Testis (tissue), 3 donors: ENCODE measurements around the gene KCNJ16. TPM values are rescaled to one million over a fixed set of nuclear protein-coding genes. Genes with fewer than 3 reads are reported as not detected.

Source experiments
- DNase-seq: peaks from one replicate; pipeline ENCODE4 v3.0.0-alpha.2; 2019
- H3K27ac ChIP-seq, 2 donors: fragments of 200-600 bp; sonication (generic); one replicate each; pipeline ENCODE4 v1.5.1; 2019
- H3K27me3 ChIP-seq: fragments of 200-600 bp; sonication (generic); one replicate; pipeline ENCODE4 v1.5.1; 2019
- H3K36me3 ChIP-seq: fragments of 200-600 bp; sonication (generic); one replicate; pipeline ENCODE4 v1.5.1; 2017; ENCODE audit warnings: low read depth; ENCODE audit errors: missing control alignments
- H3K4me1 ChIP-seq: fragments of 200-600 bp; sonication (generic); one replicate; pipeline ENCODE4 v1.5.1; 2019
- H3K4me3 ChIP-seq, 2 donors: fragments of 200-600 bp; sonication (generic); one replicate each; pipeline ENCODE4 v1.5.1; 2017 to 2019
- H3K9me3 ChIP-seq: fragments of 200-600 bp; sonication (generic); one replicate; pipeline ENCODE4 v1.5.1; 2017
- CTCF ChIP-seq, 3 experiments: fragments of 450-650 bp in 2 of 3; fragments of 200-600 bp in 1 of 3; sonication (generic) in 1 of 3; IDR thresholded peaks; one replicate each; pipeline ENCODE4 v1.5.1; 2016 to 2019; ENCODE audit warnings: antibody characterized with exemption in 3 of 3, mild to moderate bottlenecking in 2 of 3, moderate library complexity in 1 of 3
- POLR2A ChIP-seq: fragments of 450-650 bp; IDR thresholded peaks from one replicate; pipeline ENCODE4 v1.6.1; 2017; ENCODE audit warnings: antibody characterized with exemption, mild to moderate bottlenecking, moderate library complexity
- WGBS, 2 donors: methylation state at CpG; one replicate each; pipeline ENCODE4 v1.1.5; 2018; 5-methylcytosine and 5-hydroxymethylcytosine counted together
- intact Hi-C: fragments of 100-400 bp; cut with DNase I; formaldehyde crosslinking; loops from one replicate; pipeline ENCODE4 v1.15.1; 2023; ENCODE audit warnings: low total_unique reads
- polyA plus RNA-seq: library from polyadenylated mRNA; stranded (reverse); fragments of 350-450 nt; fragmentation: Illumina TruSeq; extraction: RNeasy Lipid Tissue Mini Kit (QIAGEN cat#74804); gene quantifications from one replicate; pipeline ENCODE4 v1.2.3, GENCODE V29; 2014; ENCODE audit warnings: low read depth, low replicate concordance; ENCODE audit not compliant: insufficient read depth
- total RNA-seq, 2 donors: library from RNA; depleted of rRNA; stranded (reverse); fragments of >200 nt; gene quantifications; one replicate each; pipeline ENCODE4 v1.2.3, GENCODE V29; 2016

KCNJ16 gene
- total and polyA plus RNA-seq, 3 donors from 2014 or later, result 2.0 to 3.7 (median 2.2) TPM

DNA sequence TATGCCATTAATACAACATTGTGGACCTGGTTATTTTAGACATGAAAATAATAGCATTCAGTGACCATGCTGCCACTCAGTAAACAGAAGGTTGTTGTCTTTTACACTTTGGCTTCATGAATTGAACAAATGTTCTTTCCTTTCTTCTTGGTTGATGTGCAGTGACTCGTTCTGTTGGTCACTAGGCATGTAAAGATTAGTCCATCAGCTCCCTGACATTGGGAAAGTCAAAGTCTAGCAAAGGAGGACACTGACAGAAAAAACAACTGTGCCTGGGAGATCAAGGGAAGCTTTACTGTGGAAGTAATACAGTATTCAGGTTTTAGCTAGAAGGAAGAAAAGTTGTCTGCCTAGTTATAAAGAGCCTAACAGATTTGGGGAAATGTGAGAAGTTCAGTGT, 6.9 kb downstream of the KCNJ16 start:
- intact Hi-C loops, result no loop called here
- no peak overlapping the region for H3K27ac ChIP-seq
- no peak for TF ChIP-seq POLR2A
- no peak for TF ChIP-seq CTCF (IDR thresholded peaks at IDR 0.05)
- WGBS, 2 donors, result 60 to 64% methylated on average over 1 of the region's 1 CpG
- H3K4me1 ChIP-seq, result peaks cover 22% of the 10 kb centered on the region
- no peaks in the 10 kb centered on the region for H3K36me3 ChIP-seq
- no peak for DNase-seq
- H3K27me3 ChIP-seq, result no peaks in the 10 kb centered on the region
- no peaks in the 10 kb centered on the region for H3K9me3 ChIP-seq
- no peak overlapping the region for H3K4me3 ChIP-seq

DNA sequence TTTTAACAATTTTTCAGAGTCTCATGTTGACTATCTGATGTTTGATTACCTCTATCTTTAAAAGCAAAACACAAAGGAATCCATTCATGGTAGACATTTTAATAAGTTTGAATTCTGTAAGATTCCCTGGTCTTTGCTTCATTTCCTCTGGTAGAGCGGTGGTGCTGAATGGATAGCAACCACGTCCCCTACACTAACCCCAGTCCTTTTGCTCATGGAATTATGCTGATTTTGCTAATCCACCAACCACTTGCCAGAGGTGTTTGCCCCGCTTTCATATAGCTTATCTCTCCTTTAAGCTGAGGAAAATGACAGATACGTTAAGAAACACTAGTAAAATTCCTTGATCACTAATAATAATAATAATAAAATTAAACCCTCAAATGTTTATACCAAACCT, 9.5 kb downstream of the KCNJ16 start:
- TF ChIP-seq CTCF (IDR thresholded peaks at IDR 0.05) (no peak), POLR2A (no peak)
- DNase-seq, result no peak
- 75 to 81% methylated on average over 4 of the region's 4 CpGs for WGBS, 2 donors
- H3K4me1 ChIP-seq, result peaks cover 9% of the 10 kb centered on the region
- no peaks in the 10 kb centered on the region for H3K27me3 ChIP-seq
- intact Hi-C loops, result no loop called here
- no peak overlapping the region for H3K4me3 ChIP-seq
- H3K36me3 ChIP-seq, result no peaks in the 10 kb centered on the region
- no peaks in the 10 kb centered on the region for H3K9me3 ChIP-seq
- H3K27ac ChIP-seq, result no peak overlapping the region

- 73 to 82% methylated on average over 2 of the region's 2 CpGs for WGBS, 2 donors
- Histone ChIP-seq H3K27me3 (no peaks in the 10 kb centered on the region), H3K36me3 (no peaks in the 10 kb centered on the region), H3K4me3 (no peak overlapping the region), H3K4me1 (peaks cover 5% of the 10 kb centered on the region), H3K9me3 (no peaks in the 10 kb centered on the region), H3K27ac (no peak overlapping the region)
- intact Hi-C loops, result no loop called here
- TF ChIP-seq CTCF (IDR thresholded peaks at IDR 0.05) (no peak), POLR2A (no peak)
- DNase-seq, result no peak
Measured at GRCh38 chr17:70086516-70086915, 11.5 kb downstream of the KCNJ16 start.

- no peaks in the 10 kb centered on the region for H3K9me3 ChIP-seq
- TF ChIP-seq POLR2A (no peak), CTCF (IDR thresholded peaks at IDR 0.05) (no peak)
- no peak overlapping the region for H3K4me3 ChIP-seq
- DNase-seq, result no peak
- intact Hi-C loops, result no loop called here
- H3K36me3 ChIP-seq, result no peaks in the 10 kb centered on the region
- H3K4me1 ChIP-seq, result peaks cover 5% of the 10 kb centered on the region
- 59 to 63% methylated on average over 5 of the region's 5 CpGs for WGBS, 2 donors
- H3K27ac ChIP-seq, result no peak overlapping the region
- no peaks in the 10 kb centered on the region for H3K27me3 ChIP-seq
Measured at GRCh38 chr17:70089513-70090148, 14.6 kb downstream of the KCNJ16 start.

DNA sequence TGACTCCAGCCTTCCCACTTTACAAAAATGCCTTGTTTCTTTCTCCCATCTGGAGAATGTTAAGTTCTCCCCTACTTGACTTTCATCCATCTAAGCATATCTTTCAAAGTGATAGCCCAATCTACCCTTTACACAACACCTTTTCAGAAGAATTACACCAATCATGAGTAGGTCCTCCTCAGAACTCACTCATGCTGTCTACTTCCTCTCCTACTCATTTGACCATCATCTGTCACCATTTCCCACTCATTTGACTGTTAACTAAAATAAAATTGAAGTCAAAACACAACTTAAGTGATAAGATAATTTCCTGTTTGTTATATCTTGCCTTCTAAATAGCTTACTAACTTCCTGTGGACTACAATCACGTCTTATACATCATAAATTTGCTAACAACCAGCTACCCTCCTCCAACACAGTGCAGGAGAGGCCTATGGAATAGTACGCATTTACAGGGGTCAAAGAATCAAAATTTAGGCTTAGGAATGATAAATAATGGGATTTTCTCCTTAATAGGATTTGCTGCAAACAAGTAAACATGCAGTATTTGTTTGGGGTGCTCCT, 16.1 kb downstream of the KCNJ16 start:
- no peaks in the 10 kb centered on the region for H3K9me3 ChIP-seq
- H3K4me1 ChIP-seq, result peaks cover 5% of the 10 kb centered on the region
- WGBS, 2 donors, result 85 to 94% methylated on average over 2 of the region's 2 CpGs
- no peak for TF ChIP-seq CTCF (IDR thresholded peaks at IDR 0.05)
- intact Hi-C loops, result no loop called here
- no peaks in the 10 kb centered on the region for H3K27me3 ChIP-seq
- H3K36me3 ChIP-seq, result no peaks in the 10 kb centered on the region
- H3K4me3 ChIP-seq, result no peak overlapping the region
- DNase-seq, result no peak
- H3K27ac ChIP-seq, result no peak overlapping the region
